ENCODE measurements around the gene EPS8L2. TPM values are rescaled to one million over a fixed set of nuclear protein-coding genes. Genes with fewer than 3 reads are reported as not detected.
A peak's percentile ranks its signal among the peaks of the same experiment; 100 is the strongest.

EPS8L2 gene
- total and polyA plus RNA-seq, 9 of the 15 experiments (the other 6 are each of a cell fraction or from before 2014, with no cell fraction given), result 0.75 to 17.0 (median 3.7) TPM

- TF ChIP-seq, protein P1, sequence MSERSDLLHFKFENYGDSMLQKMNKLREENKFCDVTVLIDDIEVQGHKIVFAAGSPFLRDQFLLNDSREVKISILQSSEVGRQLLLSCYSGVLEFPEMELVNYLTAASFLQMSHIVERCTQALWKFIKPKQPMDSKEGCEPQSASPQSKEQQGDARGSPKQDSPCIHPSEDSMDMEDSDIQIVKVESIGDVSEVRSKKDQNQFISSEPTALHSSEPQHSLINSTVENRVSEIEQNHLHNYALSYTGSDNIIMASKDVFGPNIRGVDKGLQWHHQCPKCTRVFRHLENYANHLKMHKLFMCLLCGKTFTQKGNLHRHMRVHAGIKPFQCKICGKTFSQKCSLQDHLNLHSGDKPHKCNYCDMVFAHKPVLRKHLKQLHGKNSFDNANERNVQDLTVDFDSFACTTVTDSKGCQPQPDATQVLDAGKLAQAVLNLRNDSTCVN (CRISPR knock-in tag; IDR thresholded peaks at IDR 0.05), result no peak
- TF ChIP-seq CEBPZ (IDR thresholded peaks at IDR 0.05; ENCODE audit: borderline replicate concordance, low read depth, low read length) (no peak), ZNF23 (CRISPR knock-in tag; IDR thresholded peaks at IDR 0.05) (no peak), SP1 (CRISPR knock-in tag; IDR thresholded peaks at IDR 0.05) (0 out of 2 replicates have a peak, but pooled peaks have one; percentile 31), POLR2AphosphoS2 (IDR thresholded peaks at IDR 0.05; ENCODE audit: low read length) (no peak), SREBF1 (IDR thresholded peaks at IDR 0.05; ENCODE audit: borderline replicate concordance, low read depth, low read length) (no peak), FIP1L1 (IDR thresholded peaks at IDR 0.05; ENCODE audit: low read depth, low read length, poor library complexity, severe bottlenecking) (no peak), KDM1A (IDR thresholded peaks at IDR 0.05) (no peak), RFX7 (CRISPR knock-in tag; IDR thresholded peaks at IDR 0.05) (no peak), ZNF512 (tag; IDR thresholded peaks at IDR 0.05) (no peak), NFIC (IDR thresholded peaks at IDR 0.05) (peak; percentile 77), SLC30A9 (CRISPR knock-in tag; IDR thresholded peaks at IDR 0.05) (no peak), RBM39 (optimal IDR thresholded peaks at IDR 0.05; ENCODE audit: low read depth, low read length) (no peak), ZNF507 (tag; conservative IDR thresholded peaks at IDR 0.05) (no peak), ZC3H8 (IDR thresholded peaks at IDR 0.05) (no peak), ZNF384 (IDR thresholded peaks at IDR 0.05; ENCODE audit: low read depth, low read length) (peak; percentile 35; the same call in 1 of the 2 replicates), ZNF699 (CRISPR knock-in tag; IDR thresholded peaks at IDR 0.05; ENCODE audit: insufficient replicate concordance) (no peak), ZNF146 (CRISPR knock-in tag; IDR thresholded peaks at IDR 0.05; ENCODE audit: unreplicated experiment) (no peak), RBM34 (IDR thresholded peaks at IDR 0.05; ENCODE audit: borderline replicate concordance, insufficient read depth, low read length) (no peak), ZNF75A (CRISPR knock-in tag; IDR thresholded peaks at IDR 0.05) (no peak), KAT8 (IDR thresholded peaks at IDR 0.05; ENCODE audit: low read depth) (no peak), NR1H2 (CRISPR knock-in tag; IDR thresholded peaks at IDR 0.05) (no peak), ZSCAN29 (IDR thresholded peaks at IDR 0.05) (no peak), NR2C1 (IDR thresholded peaks at IDR 0.05) (no peak), NR2C1 (tag; IDR thresholded peaks at IDR 0.05) (peak; percentile 17; the same call in 1 of the 2 replicates)
- TF ChIP-seq, protein P2, sequence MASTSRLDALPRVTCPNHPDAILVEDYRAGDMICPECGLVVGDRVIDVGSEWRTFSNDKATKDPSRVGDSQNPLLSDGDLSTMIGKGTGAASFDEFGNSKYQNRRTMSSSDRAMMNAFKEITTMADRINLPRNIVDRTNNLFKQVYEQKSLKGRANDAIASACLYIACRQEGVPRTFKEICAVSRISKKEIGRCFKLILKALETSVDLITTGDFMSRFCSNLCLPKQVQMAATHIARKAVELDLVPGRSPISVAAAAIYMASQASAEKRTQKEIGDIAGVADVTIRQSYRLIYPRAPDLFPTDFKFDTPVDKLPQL (IDR thresholded peaks at IDR 0.05; ENCODE audit: extremely low read depth, insufficient read length), result no peak
Observed at GRCh38 chr11:745428-745827, 39.4 kb downstream of the EPS8L2 start (continued).
